Measurements from ENCODE around the gene KYNU. TPM values are rescaled to one million over a fixed set of nuclear protein-coding genes. Genes with fewer than 3 reads are reported as not detected.

Gene KYNU
- total and polyA plus RNA-seq, 10 of the 15 experiments (the other 5 are each of a cell fraction or from before 2014, with no cell fraction given): 31.3 to 101 (median 38.3) TPM

- ChIA-PET RAD21 (ENCODE audit: unreplicated experiment) (no interaction called here), SMC1A (ENCODE audit: uncharacterized antibody, unreplicated experiment) (no interaction called here), POLR2A (no interaction called here), CTCF (interaction anchor here (1.8 kb wide), 1 partner anchor 145 kb away, joined by 7 read pairs; no protein-coding TSS in a partner anchor)
- no peak overlapping the region for H3K4me3 ChIP-seq
- no peak overlapping the region for H3K27ac ChIP-seq (ENCODE audit: control insufficient read depth, insufficient read depth)
- TF ChIP-seq ATF3 (IDR thresholded peaks at IDR 0.05; ENCODE audit: borderline replicate concordance, extremely low read depth, low read depth, low read length): no peak
- no peak for TF ChIP-seq PRDM15 (CRISPR knock-in tag; IDR thresholded peaks at IDR 0.05)
- no peak for TF ChIP-seq BMI1 (IDR thresholded peaks at IDR 0.05; ENCODE audit: borderline replicate concordance)
- TF ChIP-seq SUZ12 (IDR thresholded peaks at IDR 0.05; ENCODE audit: unreplicated experiment): no peak
- H3K4me1 ChIP-seq (ENCODE audit: control insufficient read depth, insufficient read depth, low read length): no peaks in the 10 kb centered on the region
- in situ Hi-C loops (cut with MboI) (no loop called here), intact Hi-C loops (cut with micrococcal nuclease; ENCODE audit: unreplicated experiment) (no loop called here)
- H3K4me2 ChIP-seq (ENCODE audit: control insufficient read depth, insufficient read depth): no peak overlapping the region
- H4K20me1 ChIP-seq (ENCODE audit: control insufficient read depth, insufficient read depth): no peaks in the 10 kb centered on the region
- DNase-seq (ENCODE audit: low read depth, low spot score): no peak
- H3K27me3 ChIP-seq (replicated peaks in 1 of 2; ENCODE audit: control insufficient read depth in 2 of 2, insufficient read depth in 2 of 2, low read length in 1 of 2): no peaks in the 10 kb centered on the region
- H3K36me3 ChIP-seq (ENCODE audit: control insufficient read depth in 2 of 2, insufficient read depth in 2 of 2, low read length in 1 of 2): no peaks in the 10 kb centered on the region
- H3K79me2 ChIP-seq (ENCODE audit: control insufficient read depth, insufficient read depth, low read length): no peaks in the 10 kb centered on the region
- no peak for ATAC-seq
- H3K9me3 ChIP-seq (replicated peaks; ENCODE audit: control insufficient read depth, insufficient read depth, low read length): no peaks in the 10 kb centered on the region
- 100% methylated on average over 2 of the region's 2 CpGs for WGBS (ENCODE audit: insufficient coverage, insufficient replicate concordance, low lambda C conversion rate, missing lambda C conversion rate)
- BruUV-seq (replicated peaks): no TSS peak
- H2AFZ ChIP-seq (ENCODE audit: control insufficient read depth, low read depth, low read length): no peak overlapping the region
- no peak for FAIRE-seq
- no peak overlapping the region for H3K9ac ChIP-seq (ENCODE audit: control insufficient read depth, insufficient read depth, low read length)
These were observed 33.7 kb upstream of the KYNU start for GRCh38 chr2:142843731-142844130.
